ENCODE data around the gene CAGE1. TPM values are rescaled to one million over a fixed set of nuclear protein-coding genes. Genes with fewer than 3 reads are reported as not detected.
"Not testable (repeated sequence)": the region's sequence is repeated elsewhere in the genome, so short reads cannot be mapped to it uniquely, and the experiment has no call there.

CAGE1 gene
- total RNA-seq, 2 donors from 2014 or later: not detected

DNA sequence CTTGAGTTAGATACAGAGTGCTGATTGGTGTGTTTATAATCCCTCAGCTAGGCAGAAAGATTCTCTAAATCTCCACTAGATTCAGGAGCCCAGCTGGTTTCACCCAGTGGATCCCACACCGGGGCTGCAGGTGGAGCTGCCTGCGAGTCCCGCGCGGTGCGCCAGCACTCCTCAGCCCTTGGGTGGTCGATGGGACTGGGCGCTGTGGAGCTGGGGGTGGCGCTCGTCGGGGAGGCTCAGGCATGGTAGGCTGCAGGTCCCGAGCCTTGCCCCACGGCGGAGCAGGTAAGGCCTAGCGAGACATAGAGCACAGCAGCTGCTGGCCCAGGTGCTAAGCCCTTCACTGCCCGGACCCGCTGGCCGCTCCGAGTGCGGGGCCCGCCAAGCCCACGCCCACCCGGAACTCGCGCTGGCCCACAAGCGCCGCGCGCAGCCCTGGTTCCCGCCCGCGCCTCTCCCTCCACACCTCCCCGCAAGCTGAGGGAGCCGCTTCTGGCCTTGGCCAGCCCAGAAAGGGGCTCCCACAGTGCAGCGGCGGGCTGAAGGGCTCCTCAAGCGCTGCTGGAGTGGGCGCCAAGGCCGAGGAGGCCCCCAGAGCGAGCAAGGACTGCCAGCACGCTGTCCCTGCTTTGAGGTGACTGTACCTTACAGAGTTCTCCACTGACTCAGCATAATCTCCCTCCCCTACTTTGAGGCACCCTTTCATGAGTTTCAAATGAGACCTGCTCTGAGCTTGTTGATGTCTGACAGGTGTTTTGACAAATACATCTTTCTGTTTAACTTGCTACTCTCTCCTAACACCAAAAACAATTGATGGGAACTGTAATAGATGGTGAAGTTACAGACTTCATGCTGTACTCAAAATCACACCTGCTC is 72.6 kb downstream of the CAGE1 start:
- Histone ChIP-seq H3K4me1 (no peaks in the 10 kb centered on the region), H3K36me3 (no peaks in the 10 kb centered on the region), H3K9ac (ENCODE audit: low read depth in 2 of 2, low read length in 2 of 2) (no peak overlapping the region), H3K4me3 (no peak overlapping the region), H3K27ac (no peak overlapping the region), H3K27me3 (no peaks in the 10 kb centered on the region), H3K9me3 (no peaks in the 10 kb centered on the region)
- intact Hi-C loops (cut with DNase I): no loop called here
- no peak for TF ChIP-seq CTCF (IDR thresholded peaks at IDR 0.05)
- DNase-seq: no peak

DNA sequence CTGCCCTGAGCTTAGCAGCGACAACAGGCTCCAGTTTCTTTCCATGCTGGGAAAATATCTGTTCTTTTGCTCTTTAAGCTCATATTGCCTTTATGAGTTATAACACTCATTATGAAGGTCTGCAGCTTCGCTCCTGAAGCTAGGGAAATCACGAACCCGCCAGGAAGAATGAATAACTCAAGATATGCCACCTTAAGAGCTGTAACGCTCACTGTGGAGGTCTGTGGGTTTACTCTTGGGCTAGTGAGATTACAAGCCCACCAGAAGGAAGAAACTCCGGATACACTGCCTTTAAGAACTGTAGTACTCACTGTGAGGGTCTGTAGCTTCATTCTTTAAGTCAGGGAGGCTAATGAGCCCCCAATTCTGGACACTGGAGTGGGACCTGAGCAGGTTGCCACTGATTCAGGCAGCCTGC is 73.6 kb downstream of the CAGE1 start:
- intact Hi-C loops (cut with DNase I): no loop called here
- Histone ChIP-seq H3K4me3 (no peak overlapping the region), H3K4me1 (peaks cover 6% of the 10 kb centered on the region), H3K27ac (no peak overlapping the region), H3K27me3 (no peaks in the 10 kb centered on the region), H3K36me3 (no peaks in the 10 kb centered on the region), H3K9ac (ENCODE audit: low read depth in 2 of 2, low read length in 2 of 2) (no peak overlapping the region), H3K9me3 (no peaks in the 10 kb centered on the region)
- no peak for DNase-seq
- TF ChIP-seq CTCF (IDR thresholded peaks at IDR 0.05): no peak

GRCh38 chr6:7315087-7315947 is 74.2 kb downstream of the CAGE1 start:
- H3K9ac ChIP-seq (ENCODE audit: low read depth in 2 of 2, low read length in 2 of 2); H3K4me3 ChIP-seq; H3K27ac ChIP-seq; H3K27me3 ChIP-seq; H3K4me1 ChIP-seq; DNase-seq; H3K36me3 ChIP-seq; H3K9me3 ChIP-seq; intact Hi-C loops (cut with DNase I): not testable (repeated sequence)

DNA sequence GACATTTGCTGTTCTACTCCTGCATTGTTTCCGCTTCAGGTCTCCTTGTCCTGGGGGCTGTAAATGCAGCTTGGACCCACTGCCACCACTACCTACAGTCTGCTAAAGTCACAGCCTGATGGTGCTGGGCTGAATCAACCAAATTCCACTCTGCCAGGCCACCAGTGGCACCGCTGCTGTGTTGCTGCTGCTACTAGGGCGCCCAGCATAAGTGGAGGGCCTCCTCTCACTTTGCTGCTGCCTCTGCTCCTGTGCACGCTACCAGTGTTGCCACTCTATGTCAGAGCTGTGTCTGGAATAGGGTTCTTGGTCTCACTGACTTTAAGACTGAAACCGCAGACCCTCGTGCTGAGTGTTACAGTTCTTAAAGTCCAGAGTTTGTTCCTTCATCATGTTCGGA is 75.1 kb downstream of the CAGE1 start:
- no peak overlapping the region for H3K27ac ChIP-seq
- TF ChIP-seq CTCF (IDR thresholded peaks at IDR 0.05): no peak
- no peaks in the 10 kb centered on the region for H3K27me3 ChIP-seq
- H3K4me1 ChIP-seq: peaks cover 6% of the 10 kb centered on the region
- no peak for DNase-seq
- H3K4me3 ChIP-seq: no peak overlapping the region
- intact Hi-C loops (cut with DNase I): loop anchor here (5.0 kb wide), 1 partner anchor 73 kb away; the partner anchor contains the start of genes CAGE1 and RIOK1
- no peak overlapping the region for H3K9ac ChIP-seq (ENCODE audit: low read depth in 2 of 2, low read length in 2 of 2)
- H3K36me3 ChIP-seq: no peaks in the 10 kb centered on the region
- no peaks in the 10 kb centered on the region for H3K9me3 ChIP-seq

GRCh38 chr6:7313505-7314165 is 75.9 kb downstream of the CAGE1 start:
- H3K27ac ChIP-seq: peak overlapping the region; percentile 93
- H3K27me3 ChIP-seq: no peaks in the 10 kb centered on the region
- no peak for TF ChIP-seq CTCF (IDR thresholded peaks at IDR 0.05)
- intact Hi-C loops (cut with DNase I): loop anchor here (5.0 kb wide), 1 partner anchor 74 kb away; the partner anchor contains the start of genes CAGE1 and RIOK1
- H3K4me3 ChIP-seq: peak overlapping the region; percentile 87
- H3K4me1 ChIP-seq: peaks cover 6% of the 10 kb centered on the region
- peak overlapping the region in 1 of 2 donors; percentile 83 for H3K9ac ChIP-seq (ENCODE audit: low read depth in 2 of 2, low read length in 2 of 2)
- H3K9me3 ChIP-seq: no peaks in the 10 kb centered on the region
- peak; percentile 25 for DNase-seq
- no peaks in the 10 kb centered on the region for H3K36me3 ChIP-seq
